Measurements from ENCODE around the gene LRRC47.

LRRC47 gene

DNA sequence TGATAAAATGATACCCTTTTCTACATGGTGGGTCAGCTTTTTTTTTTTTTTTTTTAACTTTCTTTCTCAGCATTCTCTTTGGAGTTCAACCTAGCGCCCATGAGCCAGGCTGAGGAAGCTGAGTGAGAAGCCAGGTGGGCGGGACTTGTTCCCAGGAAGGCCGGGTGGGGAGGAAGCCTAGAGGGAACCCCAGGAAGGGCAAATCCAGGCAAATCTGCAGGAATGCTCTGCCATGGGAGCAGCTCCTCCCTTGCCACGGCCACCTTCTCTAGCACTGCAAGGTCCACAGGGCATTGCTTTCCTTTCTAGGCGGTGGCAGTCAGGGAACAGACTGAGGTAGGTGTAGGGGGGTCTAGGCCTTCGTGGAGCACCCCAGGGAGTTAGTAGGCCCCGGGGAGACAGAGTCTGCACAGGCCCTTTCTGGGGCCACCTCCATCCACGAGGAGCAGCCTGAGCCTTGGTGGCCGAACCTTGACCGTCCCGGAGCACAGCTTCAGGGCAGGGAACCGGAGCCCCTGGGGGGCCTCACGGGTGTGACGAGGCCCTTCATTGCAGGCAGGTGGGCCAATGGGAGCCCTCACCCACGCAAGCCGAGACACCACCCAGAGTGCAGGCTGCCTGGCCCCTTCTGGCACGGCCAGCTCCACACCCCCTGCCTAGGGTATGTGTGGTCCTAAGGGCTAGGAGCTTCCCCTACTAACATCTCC, 62.3 kb downstream of the LRRC47 start:
- DNase-seq (ENCODE audit: low spot score), result no peak

DNA sequence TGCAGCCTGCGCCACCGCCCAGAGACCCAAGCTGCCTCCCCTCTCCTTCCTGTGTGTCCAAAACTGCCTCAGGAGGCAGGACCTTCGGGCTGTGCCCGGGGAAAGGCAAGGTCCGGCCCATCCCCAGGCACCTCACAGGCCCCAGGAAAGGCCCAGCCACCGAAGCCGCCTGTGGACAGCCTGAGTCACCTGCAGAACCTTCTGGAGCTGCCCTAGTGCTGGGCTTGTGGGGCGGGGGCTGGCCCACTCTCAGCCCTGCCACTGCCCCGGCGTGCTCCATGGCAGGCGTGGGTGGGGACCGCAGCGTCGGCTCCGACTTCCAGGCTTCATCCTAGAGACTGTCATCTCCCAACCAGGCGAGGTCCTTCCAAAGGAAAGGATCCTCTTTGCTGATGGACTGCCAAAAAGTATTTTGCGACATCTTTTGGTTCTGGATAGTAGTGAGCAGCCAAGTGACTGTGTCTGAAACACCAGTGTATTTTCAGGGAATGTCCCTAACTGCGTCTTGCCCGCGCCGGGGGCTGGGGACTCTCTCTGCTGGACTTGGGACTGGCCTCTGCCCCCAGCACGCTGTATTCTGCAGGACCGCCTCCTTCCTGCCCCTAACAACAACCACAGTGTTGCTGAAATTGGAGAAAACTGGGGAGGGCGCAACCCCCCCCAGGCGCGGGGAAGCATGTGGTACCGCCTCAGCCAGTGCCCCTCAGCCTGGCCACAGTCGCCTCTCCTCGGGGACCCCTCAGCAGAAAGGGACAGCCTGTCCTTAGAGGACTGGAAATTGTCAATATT, 63.0 kb downstream of the LRRC47 start:
- DNase-seq (ENCODE audit: low spot score), result no peak

GRCh38 chr1:3732434-3733093, 63.7 kb downstream of the LRRC47 start:
- peak; percentile 35 for DNase-seq (ENCODE audit: low spot score)

- DNase-seq (ENCODE audit: low spot score), result no peak
These were observed 64.5 kb downstream of the LRRC47 start for GRCh38 chr1:3731583-3732433.

GRCh38 chr1:3730543-3731247, 65.6 kb downstream of the LRRC47 start:
- no peak for DNase-seq (ENCODE audit: low spot score)

GRCh38 chr1:3729594-3730542, 66.4 kb downstream of the LRRC47 start:
- DNase-seq (ENCODE audit: low spot score), result no peak

Small RNAs within 50 kb of the gene (small RNA-seq; reads per million reads assigned to genes)
- 0 reads per million in 2 experiments for gene RF02197
- gene RN7SL574P, result 0 to 0.09 reads per million in 2 experiments

All from SK-N-DZ (cell line).